Endothelial cell of umbilical vein (primary cell): ENCODE data around the gene HOXD12. TPM values are rescaled to one million over a fixed set of nuclear protein-coding genes. Genes with fewer than 3 reads are reported as not detected.

Experiments
- BruUV-seq: library from RNA; stranded (reverse); fragments of 400-500 nt; replicated peaks from 2 replicates; lab custom pipeline; 2021; lab: Mats Ljungman, UMichigan
- CTCF ChIA-PET: fragments of 300-600, 350-600 bp; sonication (Branson Sonifier 250); formaldehyde crosslinking; loops from one replicate; lab custom pipeline; 2021; ENCODE audit warnings: antibody characterized with exemption, inconsistent platforms; lab: Charles Lee
- POLR2A ChIA-PET: fragments of 300-600, 350-600 bp; sonication (Branson Sonifier 250); formaldehyde crosslinking; loops from one replicate; lab custom pipeline; 2021; ENCODE audit warnings: antibody characterized with exemption, inconsistent platforms; lab: Charles Lee
- DNase-seq: peaks from one replicate; pipeline ENCODE4 v3.0.0-alpha.2; 2011; ENCODE audit warnings: low read depth, low spot score
- FAIRE-seq: peaks from 2 replicates; lab custom pipeline; 2011; peaks lifted over from hg19 to GRCh38; lab: Jason Lieb, UNC
- H2AFZ ChIP-seq: 2 replicates; pipeline ENCODE4 v1.6.0; 2012; ENCODE audit warnings: low read depth, low read length, control low read depth, inconsistent platforms
- H3K27ac ChIP-seq: 2 replicates; pipeline ENCODE4 v1.5.1; 2011; ENCODE audit warnings: low read depth, mild to moderate bottlenecking, control low read depth, low read length, moderate library complexity; ENCODE audit not compliant: insufficient read depth
- H3K27me3 ChIP-seq, 2 experiments: 2 replicates each; pipeline versions ENCODE4 v1.6.0 to v1.6.1; 2011; ENCODE audit warnings: low read length in 2 of 2, mixed read lengths in 1 of 2; ENCODE audit not compliant: control insufficient read depth in 2 of 2, insufficient read depth in 2 of 2
- H3K36me3 ChIP-seq, 2 experiments: 2 replicates in 1 of 2; 3 replicates in 1 of 2; pipeline ENCODE4 v1.5.1; 2011; ENCODE audit warnings: low read length in 2 of 2, mild to moderate bottlenecking in 1 of 2, moderate library complexity in 1 of 2; ENCODE audit not compliant: control insufficient read depth in 2 of 2, insufficient read depth in 2 of 2; ENCODE audit errors: extremely low read depth in 1 of 2
- H3K4me1 ChIP-seq: 3 replicates; pipeline ENCODE4 v1.5.1; 2011; ENCODE audit warnings: mild to moderate bottlenecking, low read length; ENCODE audit not compliant: control insufficient read depth, insufficient read depth; ENCODE audit errors: extremely low read depth
- H3K4me2 ChIP-seq: 2 replicates; pipeline ENCODE4 v1.6.1; 2011; ENCODE audit warnings: low read length, control low read depth, mixed read lengths; ENCODE audit not compliant: insufficient read depth
- H3K4me3 ChIP-seq, 3 experiments: fragments of 200-600 bp in 1 of 3; sonication (generic), shearing (Covaris generic) in 1 of 3; replicated peaks in 1 of 3; 2 replicates each; pipeline ENCODE4 v1.5.1; 2011 to 2016; ENCODE audit warnings: control low read depth in 3 of 3, low read length in 3 of 3, mild to moderate bottlenecking in 2 of 3, inconsistent platforms in 1 of 3, low read depth in 1 of 3, moderate library complexity in 1 of 3; ENCODE audit not compliant: insufficient read depth in 1 of 3
- H3K79me2 ChIP-seq: 2 replicates; pipeline ENCODE4 v1.6.0; 2012; ENCODE audit warnings: low read length, inconsistent platforms; ENCODE audit not compliant: control insufficient read depth, insufficient read depth
- H3K9ac ChIP-seq: replicated peaks from 2 replicates; pipeline ENCODE3; 2011; ENCODE audit warnings: low read length, control low read depth; ENCODE audit not compliant: insufficient read depth; ENCODE audit errors: extremely low read depth
- H3K9me1 ChIP-seq: replicated peaks from 3 replicates; pipeline ENCODE4 v1.6.0; 2011; ENCODE audit warnings: mild to moderate bottlenecking, low read length; ENCODE audit not compliant: control insufficient read depth, insufficient read depth; ENCODE audit errors: extremely low read depth
- H3K9me3 ChIP-seq: replicated peaks from 2 replicates; pipeline ENCODE4 v1.5.1; 2012; ENCODE audit warnings: low read length, inconsistent platforms; ENCODE audit not compliant: control insufficient read depth, insufficient read depth
- H4K20me1 ChIP-seq: replicated peaks from 2 replicates; pipeline ENCODE3; 2011; ENCODE audit warnings: mild to moderate bottlenecking, low read length; ENCODE audit not compliant: control insufficient read depth, insufficient read depth; ENCODE audit errors: extremely low read depth
- EZH2 ChIP-seq: IDR thresholded peaks from 2 replicates; pipeline ENCODE4 v1.6.1; 2012; ENCODE audit warnings: borderline replicate concordance, low read depth, mild to moderate bottlenecking, moderate library complexity, low read length, inconsistent platforms; ENCODE audit not compliant: severe bottlenecking
- GATA2 ChIP-seq: IDR thresholded peaks from 2 replicates; pipeline ENCODE4 v1.7.0; 2011; ENCODE audit warnings: low read depth, mild to moderate bottlenecking, moderate library complexity, mixed read lengths, low read length; ENCODE audit not compliant: insufficient read length, insufficient read depth
- JUN ChIP-seq: IDR thresholded peaks from 2 replicates; pipeline ENCODE4 v1.6.1; 2011; ENCODE audit warnings: borderline replicate concordance, low read depth; ENCODE audit not compliant: insufficient read length, insufficient read depth
- MAX ChIP-seq: IDR thresholded peaks from 2 replicates; pipeline ENCODE4 v1.6.1; 2011; ENCODE audit not compliant: insufficient read depth, insufficient read length
- POLR2A ChIP-seq: IDR thresholded peaks from 2 replicates; pipeline ENCODE4 v1.6.1; 2012; ENCODE audit warnings: low read depth, mild to moderate bottlenecking, control low read depth, low read length
- dilution Hi-C: fragments of 300-500 bp; cut with MboI; formaldehyde crosslinking; loops from one replicate; pipeline ENCODE4 v1.15.0; 2019; ENCODE audit warnings: low sequenced_read_pairs; ENCODE audit not compliant: extremely low pct_ligation_motif_present
- intact Hi-C: fragments of 100-400 bp; cut with micrococcal nuclease; formaldehyde crosslinking; loops from one replicate; pipeline ENCODE4 v1.10.0; 2022
- polyA plus RNA-seq, 4 experiments: library from polyadenylated mRNA; depleted of rRNA in 3 of 4; stranded (reverse) in 3 of 4; unstranded in 1 of 4; fragments of >200 nt; gene quantifications; 2 replicates each; pipeline versions ENCODE4 v1.2.1 to v1.2.3, GENCODE V29; 2011 to 2012; ENCODE audit warnings: missing spikeins in 1 of 4
- total RNA-seq: library from RNA; stranded (reverse); gene quantifications from 2 replicates; pipeline ENCODE4 v1.2.3, GENCODE V29; 2021

The HOXD12 gene
- total and polyA plus RNA-seq, 2 donors (not counting 3 experiments of a cell fraction or from before 2014, with no cell fraction given): not detected

- dilution Hi-C loops (no loop called here), intact Hi-C loops (no loop called here)
- Histone ChIP-seq H3K79me2 (no peaks in the 10 kb centered on the region), H3K9me3 (no peaks in the 10 kb centered on the region), H3K4me3 (no peak overlapping the region), H3K27me3 (peaks cover 90 to 97% of the 10 kb centered on the region in 2 experiments), H3K9me1 (no peaks in the 10 kb centered on the region), H3K9ac (no peak overlapping the region), H3K4me1 (no peaks in the 10 kb centered on the region), H4K20me1 (no peaks in the 10 kb centered on the region), H3K4me2 (no peak overlapping the region), H2AFZ (no peak overlapping the region), H3K36me3 (no peaks in the 10 kb centered on the region), H3K27ac (no peak overlapping the region)
- FAIRE-seq (no peak), DNase-seq (no peak)
- TF ChIP-seq POLR2A (no peak), EZH2 (peak; percentile 97), GATA2 (no peak), MAX (no peak)
- ChIA-PET POLR2A (no interaction called here), CTCF (interaction anchor here (1.3 to 6.1 kb wide), 6 partner anchors 9 to 881 kb away, joined by 4 to 102 read pairs (median 10); no protein-coding TSS in a partner anchor)
- no TSS peak for BruUV-seq
Observed at GRCh38 chr2:176084611-176085119, 14.9 kb upstream of the HOXD12 start.

GRCh38 chr2:176085120-176085788 is 14.3 kb upstream of the HOXD12 start:
- no peak for FAIRE-seq
- no peaks in the 10 kb centered on the region for H3K79me2 ChIP-seq
- H3K9me1 ChIP-seq: no peaks in the 10 kb centered on the region
- H3K9ac ChIP-seq: no peak overlapping the region
- no peaks in the 10 kb centered on the region for H3K9me3 ChIP-seq
- no peaks in the 10 kb centered on the region for H3K4me1 ChIP-seq
- H2AFZ ChIP-seq: no peak overlapping the region
- peaks cover 95 to 100% of the 10 kb centered on the region in 2 experiments for H3K27me3 ChIP-seq
- no peak for TF ChIP-seq JUN
- peak; percentile 97 for TF ChIP-seq EZH2
- H4K20me1 ChIP-seq: no peaks in the 10 kb centered on the region
- POLR2A ChIA-PET: no interaction called here
- no peak for DNase-seq
- dilution Hi-C loops: no loop called here
- H3K4me3 ChIP-seq: no peak overlapping the region
- H3K4me2 ChIP-seq: no peak overlapping the region
- intact Hi-C loops: no loop called here
- BruUV-seq: no TSS peak
- no peaks in the 10 kb centered on the region for H3K36me3 ChIP-seq
- CTCF ChIA-PET: interaction anchor here (0.6 to 6.1 kb wide), 8 partner anchors 9 to 882 kb away, joined by 4 to 102 read pairs (median 5); no protein-coding TSS in a partner anchor
- H3K27ac ChIP-seq: no peak overlapping the region
